ENCODE results near the gene DGUOK.

GRCh38 chr2:73956218-73956865 lies 29.7 kb downstream of the DGUOK start:
- TF ChIP-seq CTCF (IDR thresholded peaks at IDR 0.05; ENCODE audit: poor library complexity) (no peak), EZH2 (IDR thresholded peaks at IDR 0.05; ENCODE audit: borderline replicate concordance) (no peak)

Data from hepatocyte (in vitro differentiated cells).